ENCODE data around the gene DDR2. TPM values are rescaled to one million over a fixed set of nuclear protein-coding genes. Genes with fewer than 3 reads are reported as not detected.
A peak's percentile ranks its signal among the peaks of the same experiment; 100 is the strongest.

The DDR2 gene
- total and polyA plus RNA-seq, 8 donors, result 6.8 to 117 (median 34.1) TPM

DNA sequence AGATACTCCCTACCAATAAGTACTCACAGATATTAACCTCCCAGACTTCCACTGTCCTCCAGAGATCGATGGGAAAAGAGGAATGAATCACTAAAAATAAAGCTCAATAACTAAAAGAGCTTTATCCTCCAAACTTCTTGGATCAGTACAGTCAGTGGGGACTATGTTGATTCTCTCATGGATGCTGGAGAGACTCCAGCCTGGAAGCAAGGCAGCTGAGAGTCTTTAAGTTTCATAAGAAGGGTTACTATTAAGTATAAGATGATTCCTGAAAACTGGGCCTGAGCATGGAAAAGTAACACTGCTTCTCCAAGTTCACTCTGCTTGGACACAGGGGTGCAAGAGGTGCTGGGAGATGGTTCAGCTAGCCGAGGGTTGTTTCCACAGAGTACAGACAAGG, 6.2 kb upstream of the DDR2 start:
- H3K4me3 ChIP-seq, result no peak overlapping the region

DNA sequence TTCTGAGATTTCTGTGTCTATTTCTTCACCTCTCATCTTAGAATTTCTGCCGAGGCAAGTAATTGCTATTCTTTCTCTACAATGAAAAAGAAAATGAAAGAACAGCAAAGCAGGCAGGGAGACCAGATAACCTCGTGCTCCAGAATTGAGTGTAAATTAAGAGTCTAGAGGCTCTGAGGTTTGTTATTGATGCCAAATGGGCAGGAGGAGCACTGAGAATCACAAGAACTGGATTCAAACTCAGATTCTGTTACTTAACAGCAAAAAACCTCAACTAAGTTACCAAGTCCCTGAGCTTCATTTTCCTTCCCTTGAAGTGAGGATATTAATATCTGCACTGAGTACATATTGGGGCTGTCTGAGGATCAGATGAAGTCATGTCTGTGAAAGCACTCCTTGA, 5.5 kb upstream of the DDR2 start:
- DNase-seq, result peak in 1 of 2 donors; percentile 13
- H3K36me3 ChIP-seq, result no peaks in the 10 kb centered on the region
- 4 to 16% (median 6%) methylated on average over 2 of the region's 2 CpGs for WGBS, 5 donors
- no peaks in the 10 kb centered on the region for H3K9me3 ChIP-seq
- peaks cover 4 to 41% (median 23%) of the 10 kb centered on the region in 4 donors for H3K4me1 ChIP-seq
- H3K27ac ChIP-seq, result peak overlapping the region in 4 of 5 donors; percentile 57 to 74 (median 66)
- intact Hi-C loops (cut with DNase I; ENCODE audit: low total_unique reads), result no loop called here
- H3K4me3 ChIP-seq, result peak overlapping the region in 2 of 4 donors; percentile 5 to 19
- no peaks in the 10 kb centered on the region for H3K27me3 ChIP-seq
- TF ChIP-seq, protein P1, sequence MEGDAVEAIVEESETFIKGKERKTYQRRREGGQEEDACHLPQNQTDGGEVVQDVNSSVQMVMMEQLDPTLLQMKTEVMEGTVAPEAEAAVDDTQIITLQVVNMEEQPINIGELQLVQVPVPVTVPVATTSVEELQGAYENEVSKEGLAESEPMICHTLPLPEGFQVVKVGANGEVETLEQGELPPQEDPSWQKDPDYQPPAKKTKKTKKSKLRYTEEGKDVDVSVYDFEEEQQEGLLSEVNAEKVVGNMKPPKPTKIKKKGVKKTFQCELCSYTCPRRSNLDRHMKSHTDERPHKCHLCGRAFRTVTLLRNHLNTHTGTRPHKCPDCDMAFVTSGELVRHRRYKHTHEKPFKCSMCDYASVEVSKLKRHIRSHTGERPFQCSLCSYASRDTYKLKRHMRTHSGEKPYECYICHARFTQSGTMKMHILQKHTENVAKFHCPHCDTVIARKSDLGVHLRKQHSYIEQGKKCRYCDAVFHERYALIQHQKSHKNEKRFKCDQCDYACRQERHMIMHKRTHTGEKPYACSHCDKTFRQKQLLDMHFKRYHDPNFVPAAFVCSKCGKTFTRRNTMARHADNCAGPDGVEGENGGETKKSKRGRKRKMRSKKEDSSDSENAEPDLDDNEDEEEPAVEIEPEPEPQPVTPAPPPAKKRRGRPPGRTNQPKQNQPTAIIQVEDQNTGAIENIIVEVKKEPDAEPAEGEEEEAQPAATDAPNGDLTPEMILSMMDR (IDR thresholded peaks at IDR 0.05), result no peak
- TF ChIP-seq POLR2AphosphoS5 (IDR thresholded peaks at IDR 0.05) (no peak), POLR2A (IDR thresholded peaks at IDR 0.05) (no peak), EP300 (IDR thresholded peaks at IDR 0.05) (no peak)

More for the DNA sequence above, 6.2 kb upstream of the DDR2 start:
- no peaks in the 10 kb centered on the region for H3K27me3 ChIP-seq
- intact Hi-C loops (cut with DNase I; ENCODE audit: low total_unique reads), result no loop called here
- peaks cover 0 to 34% (median 20%) of the 10 kb centered on the region in 4 donors for H3K4me1 ChIP-seq
- H3K9me3 ChIP-seq, result no peaks in the 10 kb centered on the region
- peak overlapping the region; percentile 57 to 74 (median 68) for H3K27ac ChIP-seq
- 46 to 59% (median 54%) methylated on average over 2 of the region's 2 CpGs for WGBS, 5 donors
- DNase-seq, result peak in 1 of 2 donors; percentile 82
- H3K36me3 ChIP-seq, result no peaks in the 10 kb centered on the region
- TF ChIP-seq POLR2AphosphoS5 (IDR thresholded peaks at IDR 0.05) (no peak), EP300 (IDR thresholded peaks at IDR 0.05) (no peak), POLR2A (IDR thresholded peaks at IDR 0.05) (no peak)
- TF ChIP-seq, protein P1 (IDR thresholded peaks at IDR 0.05), result no peak

DNA sequence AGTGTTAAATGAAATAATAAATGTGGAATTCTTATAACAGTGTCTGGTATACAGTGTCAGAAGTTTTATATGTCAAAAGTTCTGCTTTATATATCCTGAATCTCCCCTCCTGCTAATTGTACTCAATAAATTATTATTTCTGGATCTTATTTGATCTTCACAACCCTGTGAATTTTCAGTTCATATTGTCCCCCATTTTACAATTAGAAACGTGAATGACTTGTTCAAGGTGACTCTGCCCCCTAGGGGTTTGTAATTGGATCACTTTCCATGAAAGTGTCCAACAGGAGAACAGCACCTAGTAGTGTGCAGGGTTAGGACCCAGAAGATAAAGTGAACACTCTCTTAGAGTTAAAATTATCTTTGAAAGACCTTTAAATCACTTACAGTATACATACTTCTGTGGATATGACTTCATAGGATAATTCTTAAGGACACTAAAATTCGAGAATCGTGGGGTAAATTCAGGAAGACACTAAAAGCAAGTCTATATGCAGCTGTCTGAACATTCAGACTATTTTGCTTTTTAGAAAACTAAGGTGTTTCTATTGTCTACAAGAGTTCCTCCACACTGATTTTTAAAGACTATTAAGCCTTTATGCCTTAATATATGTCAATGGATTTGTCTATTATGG, 4.5 kb upstream of the DDR2 start:
- DNase-seq, result peak in 1 of 2 donors; percentile 35
- TF ChIP-seq EP300 (IDR thresholded peaks at IDR 0.05), result no peak
- TF ChIP-seq, protein P1 (IDR thresholded peaks at IDR 0.05), result peak in 2 of 7 experiments; percentile 20 to 37
- no peaks in the 10 kb centered on the region for H3K36me3 ChIP-seq
- H3K9me3 ChIP-seq, result no peaks in the 10 kb centered on the region
- H3K27ac ChIP-seq, result peak overlapping the region in 1 of 5 donors; percentile 74
- intact Hi-C loops (cut with DNase I; ENCODE audit: low total_unique reads), result no loop called here
- no peaks in the 10 kb centered on the region for H3K27me3 ChIP-seq
- H3K4me3 ChIP-seq, result no peak overlapping the region
- H3K4me1 ChIP-seq, result peaks cover 4 to 44% (median 23%) of the 10 kb centered on the region in 4 donors
- WGBS, 5 donors, result 60 to 65% (median 63%) methylated on average over 3 of the region's 3 CpGs

DNA sequence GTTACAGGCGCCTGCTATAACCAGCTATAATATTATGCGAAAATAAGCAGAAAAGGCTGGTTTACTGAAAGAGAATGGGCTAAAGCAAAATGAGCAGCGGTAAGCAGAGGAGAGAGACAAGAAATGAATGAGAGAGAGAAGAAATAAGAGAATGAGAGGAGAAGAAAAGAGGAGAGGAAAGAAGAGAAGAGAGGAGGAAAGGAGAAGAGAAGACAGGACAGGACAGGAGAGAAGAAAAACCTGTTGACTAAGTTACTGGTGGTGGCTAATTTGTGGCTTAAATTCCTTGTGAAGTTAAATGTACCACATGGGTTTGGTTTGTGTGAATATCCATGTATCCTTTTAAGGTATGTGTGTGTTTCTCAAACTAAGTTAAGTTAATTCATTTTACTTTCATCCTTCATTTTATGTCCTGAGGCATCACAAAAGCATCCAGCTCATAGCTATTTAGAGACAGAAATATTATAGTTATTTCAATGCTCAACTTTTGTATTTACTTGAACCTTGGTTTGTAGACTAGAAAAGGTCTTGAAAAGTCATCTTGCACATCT, 3.1 kb upstream of the DDR2 start:
- TF ChIP-seq POLR2A (IDR thresholded peaks at IDR 0.05) (no peak), EP300 (IDR thresholded peaks at IDR 0.05) (no peak)
- TF ChIP-seq, protein P1 (IDR thresholded peaks at IDR 0.05), result no peak
- Histone ChIP-seq H3K27ac (peak overlapping the region in 1 of 5 donors; percentile 87), H3K9me3 (no peaks in the 10 kb centered on the region), H3K27me3 (no peaks in the 10 kb centered on the region), H3K4me1 (peaks cover 5 to 44% (median 23%) of the 10 kb centered on the region in 4 donors), H3K36me3 (no peaks in the 10 kb centered on the region), H3K4me3 (no peak overlapping the region)
- DNase-seq, result no peak
- intact Hi-C loops (cut with DNase I; ENCODE audit: low total_unique reads), result no loop called here
- 90 to 95% (median 94%) methylated on average over 3 of the region's 3 CpGs for WGBS, 5 donors
